ENCODE measurements around the gene GPR12. TPM values are rescaled to one million over a fixed set of nuclear protein-coding genes. Genes with fewer than 3 reads are reported as not detected.

GPR12 gene
- total and polyA plus RNA-seq, 10 of the 15 experiments (the other 5 are each of a cell fraction or from before 2014, with no cell fraction given) = not detected

- no peak for TF ChIP-seq CUX1 (IDR thresholded peaks at IDR 0.05; ENCODE audit: insufficient replicate concordance, low read depth, low read length)
- no peak for TF ChIP-seq IRF3 (IDR thresholded peaks at IDR 0.05)
Measured at GRCh38 chr13:26786651-26787295, 26.2 kb upstream of the GPR12 start (continued).

GRCh38 chr13:26785838-26786630 lies 25.4 kb upstream of the GPR12 start:
- H3K79me2 ChIP-seq (ENCODE audit: control insufficient read depth, insufficient read depth, low read length) = no peaks in the 10 kb centered on the region
- no peaks in the 10 kb centered on the region for H3K4me1 ChIP-seq (ENCODE audit: control insufficient read depth, insufficient read depth, low read length)
- DNase-seq (ENCODE audit: low read depth, low spot score) (no peak), ATAC-seq (peak; percentile 49; the same call in 2 of the 3 replicates), FAIRE-seq (peak; percentile 44)
- ChIA-PET RAD21 (ENCODE audit: unreplicated experiment) (no interaction called here), SMC1A (ENCODE audit: uncharacterized antibody, unreplicated experiment) (no interaction called here), POLR2A (no interaction called here), CTCF (interaction anchor here (0.5 kb wide), 1 partner anchor 316 kb away, joined by 3 read pairs; no protein-coding TSS in a partner anchor)
- H3K4me2 ChIP-seq (ENCODE audit: control insufficient read depth, insufficient read depth) = peak overlapping the region; percentile 21; the same call in 1 of the 2 replicates
- H3K9ac ChIP-seq (ENCODE audit: control insufficient read depth, insufficient read depth, low read length) = no peak overlapping the region
- H2AFZ ChIP-seq (ENCODE audit: control insufficient read depth, low read depth, low read length) = peak overlapping the region; percentile 58
- no peaks in the 10 kb centered on the region for H4K20me1 ChIP-seq (ENCODE audit: control insufficient read depth, insufficient read depth)
- peak overlapping the region; percentile 32; the same call in 1 of the 2 replicates for H3K4me3 ChIP-seq
- 14% methylated on average over 17 of the region's 17 CpGs for WGBS (ENCODE audit: insufficient coverage, insufficient replicate concordance, low lambda C conversion rate, missing lambda C conversion rate)
- H3K9me3 ChIP-seq (replicated peaks; ENCODE audit: control insufficient read depth, insufficient read depth, low read length) = no peaks in the 10 kb centered on the region; the same call in 2 of the 3 replicates
- BruUV-seq (replicated peaks) = no TSS peak
- intact Hi-C loops (cut with micrococcal nuclease; ENCODE audit: unreplicated experiment) = no loop called here
- in situ Hi-C loops (cut with MboI) = no loop called here
- no peaks in the 10 kb centered on the region; a peak in 1 of 4 replicates for H3K27me3 ChIP-seq (replicated peaks in 1 of 2; ENCODE audit: control insufficient read depth in 2 of 2, insufficient read depth in 2 of 2, low read length in 1 of 2)
- H3K36me3 ChIP-seq (ENCODE audit: control insufficient read depth in 2 of 2, insufficient read depth in 2 of 2, low read length in 1 of 2) = no peaks in the 10 kb centered on the region
- TF ChIP-seq ZNF622 (IDR thresholded peaks at IDR 0.05) (no peak), GABPA (IDR thresholded peaks at IDR 0.05; ENCODE audit: low read depth) (no peak), LARP7 (IDR thresholded peaks at IDR 0.05) (no peak), HSF1 (IDR thresholded peaks at IDR 0.05; ENCODE audit: low read depth, low read length) (no peak), POU2F2 (IDR thresholded peaks at IDR 0.05; ENCODE audit: borderline replicate concordance, low read depth, low read length) (no peak), MEF2A (IDR thresholded peaks at IDR 0.05; ENCODE audit: insufficient read depth, low read depth, low read length) (no peak)
- no peak overlapping the region for H3K27ac ChIP-seq (ENCODE audit: control insufficient read depth, insufficient read depth)

All from GM12878 (cell line).